Astrocyte (in vitro differentiated cells and primary cell): ENCODE results near the gene DBP. TPM values are rescaled to one million over a fixed set of nuclear protein-coding genes. Genes with fewer than 3 reads are reported as not detected.

ENCODE experiments used
- DNase-seq: peaks from one replicate; pipeline ENCODE4 v3.0.0-alpha.2; 2010; ENCODE audit warnings: low read depth
- FAIRE-seq: peaks from 2 replicates; lab custom pipeline; 2011; peaks lifted over from hg19 to GRCh38; lab: Jason Lieb, UNC
- H2AFZ ChIP-seq: 2 replicates; pipeline ENCODE4 v1.6.0; 2012; ENCODE audit warnings: low read depth, low read length, inconsistent platforms
- H3K27ac ChIP-seq: 2 replicates; pipeline ENCODE4 v1.5.1; 2011; ENCODE audit warnings: low read depth, low read length, inconsistent platforms
- H3K27me3 ChIP-seq: 2 replicates; pipeline ENCODE4 v1.6.0; 2011; ENCODE audit warnings: low read length, inconsistent platforms; ENCODE audit not compliant: insufficient read depth
- H3K36me3 ChIP-seq: 2 replicates; pipeline ENCODE4 v1.5.1; 2011; ENCODE audit warnings: low read length, inconsistent platforms; ENCODE audit not compliant: insufficient read depth
- H3K4me1 ChIP-seq: 2 replicates; pipeline ENCODE4 v1.5.1; 2011; ENCODE audit warnings: low read length, inconsistent platforms; ENCODE audit not compliant: insufficient read depth
- H3K4me2 ChIP-seq: 2 replicates; pipeline ENCODE4 v1.6.0; 2012; ENCODE audit warnings: low read length, inconsistent platforms
- H3K4me3 ChIP-seq: 2 replicates; pipeline ENCODE4 v1.5.1; 2011; ENCODE audit warnings: low read depth, mild to moderate bottlenecking, low read length, inconsistent platforms; ENCODE audit not compliant: insufficient read depth
- H3K79me2 ChIP-seq: 2 replicates; pipeline ENCODE4 v1.6.0; 2012; ENCODE audit warnings: mild to moderate bottlenecking, low read length, inconsistent platforms; ENCODE audit not compliant: insufficient read depth
- H3K9ac ChIP-seq: 2 replicates; pipeline ENCODE4 v1.6.0; 2012; ENCODE audit warnings: mild to moderate bottlenecking, low read length, inconsistent platforms
- H3K9me3 ChIP-seq: 2 replicates; pipeline ENCODE4 v1.5.1; 2012; ENCODE audit warnings: low read depth, mild to moderate bottlenecking, low read length, inconsistent platforms; ENCODE audit not compliant: insufficient read depth
- H4K20me1 ChIP-seq: 2 replicates; pipeline ENCODE4 v1.6.0; 2012; ENCODE audit warnings: low read length, inconsistent platforms; ENCODE audit not compliant: insufficient read depth
- H3K27ac Mint-ChIP-seq: one replicate; pipeline ENCODE4 v1.8.0; 2021; ENCODE audit warnings: mild to moderate bottlenecking, mixed read lengths; ENCODE audit not compliant: unreplicated experiment
- H3K27me3 Mint-ChIP-seq: one replicate; pipeline ENCODE4 v1.8.0; 2021; ENCODE audit warnings: low read depth, mixed read lengths; ENCODE audit not compliant: unreplicated experiment
- H3K36me3 Mint-ChIP-seq: one replicate; pipeline ENCODE4 v1.8.0; 2021; ENCODE audit warnings: low read depth, mixed read lengths; ENCODE audit not compliant: unreplicated experiment
- H3K4me1 Mint-ChIP-seq: one replicate; pipeline ENCODE4 v1.8.0; 2021; ENCODE audit warnings: low read depth, mixed read lengths; ENCODE audit not compliant: unreplicated experiment
- H3K4me3 Mint-ChIP-seq: one replicate; pipeline ENCODE4 v1.8.0; 2021; ENCODE audit warnings: mild to moderate bottlenecking, moderate library complexity, mixed read lengths; ENCODE audit not compliant: unreplicated experiment
- H3K9me3 Mint-ChIP-seq: one replicate; pipeline ENCODE4 v1.8.0; 2021; ENCODE audit warnings: mild to moderate bottlenecking, mixed read lengths; ENCODE audit not compliant: unreplicated experiment
- EZH2 ChIP-seq: IDR thresholded peaks from 2 replicates; pipeline ENCODE4 v1.6.1; 2012; ENCODE audit warnings: mild to moderate bottlenecking, low read length, inconsistent platforms; ENCODE audit not compliant: insufficient read depth
- total RNA-seq: library from RNA; stranded (reverse); gene quantifications from 2 replicates; pipeline ENCODE4 v1.2.1, GENCODE V29; 2021
- TF ChIP-seq, protein P1 (sequence below): IDR thresholded peaks from 2 replicates; pipeline ENCODE4 v1.5.1; 2011; ENCODE audit warnings: low read depth, mild to moderate bottlenecking, inconsistent platforms, low read length, moderate library complexity; ENCODE audit not compliant: insufficient read depth

DBP gene
- total RNA-seq, 1 donor from 2014 or later: 1.2 TPM

DNA sequence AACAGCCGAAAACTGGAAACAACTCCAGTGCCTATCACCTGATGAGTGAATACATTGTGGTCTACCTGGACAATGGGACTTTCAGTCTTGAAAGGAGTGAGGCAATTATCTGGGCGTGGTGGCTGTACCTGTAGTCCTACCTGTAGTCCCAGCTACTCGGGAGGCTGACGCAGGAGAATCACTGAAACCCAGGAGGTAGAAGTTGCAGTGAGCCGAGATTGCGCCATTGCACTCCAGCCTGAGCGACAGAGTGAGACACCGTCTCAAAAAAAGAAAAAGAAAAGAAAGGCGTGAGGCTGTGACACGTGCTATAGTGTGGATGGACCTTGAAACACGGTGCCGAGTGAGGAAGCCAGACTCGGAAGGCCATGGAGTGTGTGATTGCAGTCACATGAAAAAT, 39.7 kb upstream of the DBP start:
- no peaks in the 10 kb centered on the region for H3K9me3 ChIP-seq
- H4K20me1 ChIP-seq: no peaks in the 10 kb centered on the region
- no peak overlapping the region for H3K4me3 ChIP-seq
- H3K4me1 ChIP-seq: peaks cover 6% of the 10 kb centered on the region
- Mint-ChIP-seq H3K4me3 (no peak overlapping the region), H3K36me3 (no peaks in the 10 kb centered on the region), H3K9me3 (no peaks in the 10 kb centered on the region), H3K4me1 (no peaks in the 10 kb centered on the region), H3K27ac (no peak overlapping the region), H3K27me3 (peaks cover 33% of the 10 kb centered on the region)
- DNase-seq: no peak
- no peak overlapping the region for H2AFZ ChIP-seq
- H3K36me3 ChIP-seq: no peaks in the 10 kb centered on the region
- no peak overlapping the region for H3K9ac ChIP-seq
- no peak overlapping the region for H3K27ac ChIP-seq
- H3K27me3 ChIP-seq: peaks cover 3% of the 10 kb centered on the region
- H3K4me2 ChIP-seq: no peak overlapping the region
- TF ChIP-seq EZH2: no peak
- FAIRE-seq: no peak
- no peaks in the 10 kb centered on the region for H3K79me2 ChIP-seq

DNA sequence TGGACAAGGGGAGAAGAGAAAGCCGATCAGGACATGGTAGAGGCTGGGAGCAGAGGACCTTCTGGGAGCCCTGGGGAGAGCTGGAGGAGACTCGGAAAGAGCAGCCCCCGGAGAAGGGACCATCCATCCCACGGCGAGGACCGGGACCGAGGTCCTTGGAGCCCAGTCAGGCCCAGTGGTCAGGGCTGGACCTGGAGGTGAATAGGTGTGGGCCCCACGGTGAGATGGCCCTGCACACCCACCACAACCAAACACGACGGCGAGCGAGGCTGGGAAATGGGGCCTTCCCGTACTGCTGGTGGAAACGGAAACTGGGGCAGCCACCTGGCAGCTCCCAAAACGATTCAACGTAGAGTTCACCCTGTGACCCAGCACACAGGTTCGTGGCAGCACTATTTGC, 39.3 kb upstream of the DBP start:
- Histone ChIP-seq H2AFZ (no peak overlapping the region), H3K27me3 (peaks cover 3% of the 10 kb centered on the region), H3K36me3 (no peaks in the 10 kb centered on the region), H3K9ac (no peak overlapping the region), H3K4me3 (no peak overlapping the region), H3K79me2 (no peaks in the 10 kb centered on the region), H3K4me1 (peaks cover 6% of the 10 kb centered on the region), H3K4me2 (no peak overlapping the region), H4K20me1 (no peaks in the 10 kb centered on the region), H3K9me3 (no peaks in the 10 kb centered on the region), H3K27ac (no peak overlapping the region)
- no peak for TF ChIP-seq EZH2
- TF ChIP-seq, protein P1, sequence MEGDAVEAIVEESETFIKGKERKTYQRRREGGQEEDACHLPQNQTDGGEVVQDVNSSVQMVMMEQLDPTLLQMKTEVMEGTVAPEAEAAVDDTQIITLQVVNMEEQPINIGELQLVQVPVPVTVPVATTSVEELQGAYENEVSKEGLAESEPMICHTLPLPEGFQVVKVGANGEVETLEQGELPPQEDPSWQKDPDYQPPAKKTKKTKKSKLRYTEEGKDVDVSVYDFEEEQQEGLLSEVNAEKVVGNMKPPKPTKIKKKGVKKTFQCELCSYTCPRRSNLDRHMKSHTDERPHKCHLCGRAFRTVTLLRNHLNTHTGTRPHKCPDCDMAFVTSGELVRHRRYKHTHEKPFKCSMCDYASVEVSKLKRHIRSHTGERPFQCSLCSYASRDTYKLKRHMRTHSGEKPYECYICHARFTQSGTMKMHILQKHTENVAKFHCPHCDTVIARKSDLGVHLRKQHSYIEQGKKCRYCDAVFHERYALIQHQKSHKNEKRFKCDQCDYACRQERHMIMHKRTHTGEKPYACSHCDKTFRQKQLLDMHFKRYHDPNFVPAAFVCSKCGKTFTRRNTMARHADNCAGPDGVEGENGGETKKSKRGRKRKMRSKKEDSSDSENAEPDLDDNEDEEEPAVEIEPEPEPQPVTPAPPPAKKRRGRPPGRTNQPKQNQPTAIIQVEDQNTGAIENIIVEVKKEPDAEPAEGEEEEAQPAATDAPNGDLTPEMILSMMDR: no peak
- Mint-ChIP-seq H3K27ac (no peak overlapping the region), H3K36me3 (no peaks in the 10 kb centered on the region), H3K4me3 (no peak overlapping the region), H3K27me3 (peaks cover 33% of the 10 kb centered on the region), H3K4me1 (no peaks in the 10 kb centered on the region), H3K9me3 (no peaks in the 10 kb centered on the region)
- FAIRE-seq (no peak), DNase-seq (no peak)

- TF ChIP-seq, protein P1: peak; percentile 73
- no peak for TF ChIP-seq EZH2
- peak overlapping the region; percentile 58 for H3K27ac Mint-ChIP-seq
- no peak overlapping the region for H3K27ac ChIP-seq
- peak overlapping the region; percentile 57 for H2AFZ ChIP-seq
- peaks cover 3% of the 10 kb centered on the region for H3K27me3 ChIP-seq
- no peaks in the 10 kb centered on the region for H3K4me1 ChIP-seq
- no peaks in the 10 kb centered on the region for H3K36me3 ChIP-seq
- H4K20me1 ChIP-seq: no peaks in the 10 kb centered on the region
- no peaks in the 10 kb centered on the region for H3K36me3 Mint-ChIP-seq
- no peak overlapping the region for H3K4me3 ChIP-seq
- FAIRE-seq (peak; percentile 41), DNase-seq (peak; percentile 40)
- no peaks in the 10 kb centered on the region for H3K9me3 ChIP-seq
- no peaks in the 10 kb centered on the region for H3K9me3 Mint-ChIP-seq
- no peak overlapping the region for H3K9ac ChIP-seq
- peaks cover 34% of the 10 kb centered on the region for H3K27me3 Mint-ChIP-seq
- H3K4me2 ChIP-seq: no peak overlapping the region
- H3K4me1 Mint-ChIP-seq: no peaks in the 10 kb centered on the region
- H3K79me2 ChIP-seq: no peaks in the 10 kb centered on the region
- no peak overlapping the region for H3K4me3 Mint-ChIP-seq
Measured at GRCh38 chr19:48674921-48675824, 38.0 kb upstream of the DBP start.
